GM12878 (cell line): ENCODE results near the gene HDHD3. TPM values are rescaled to one million over a fixed set of nuclear protein-coding genes. Genes with fewer than 3 reads are reported as not detected.
A peak's percentile ranks its signal among the peaks of the same experiment; 100 is the strongest.

ENCODE experiments used
- ATF2 ChIP-seq: IDR thresholded peaks from 2 replicates; pipeline ENCODE4 v1.6.1; 2012; ENCODE audit warnings: low read length, inconsistent platforms
- ATF7 ChIP-seq: fragments of 450-650 bp; IDR thresholded peaks from 2 replicates; pipeline ENCODE4 v1.6.1; 2016; ENCODE audit warnings: low read depth, mild to moderate bottlenecking
- CEBPZ ChIP-seq: fragments of 150-350 bp; IDR thresholded peaks from 2 replicates; pipeline ENCODE4 v1.6.1; 2016; ENCODE audit warnings: low read depth, low read length
- E4F1 ChIP-seq: fragments of 450-650 bp; IDR thresholded peaks from 2 replicates; pipeline ENCODE4 v1.6.1; 2018; ENCODE audit warnings: borderline replicate concordance, mild to moderate bottlenecking; ENCODE audit not compliant: partially characterized antibody
- ESRRA ChIP-seq: IDR thresholded peaks from 2 replicates; pipeline ENCODE4 v1.6.1; 2012; ENCODE audit warnings: mild to moderate bottlenecking, low read length, improper control_type of control experiment
- FOS ChIP-seq: IDR thresholded peaks from 3 replicates; pipeline ENCODE4 v1.6.1; 2011; ENCODE audit warnings: borderline replicate concordance; ENCODE audit not compliant: insufficient read length; ENCODE audit errors: extremely low read depth
- GABPA ChIP-seq: IDR thresholded peaks from 2 replicates; pipeline ENCODE4 v1.6.1; 2014; ENCODE audit warnings: antibody characterized with exemption, low read depth, mild to moderate bottlenecking, inconsistent platforms
- PAX5 ChIP-seq: IDR thresholded peaks from 2 replicates; pipeline ENCODE4 v1.6.1; 2011; ENCODE audit warnings: low read depth, low read length, borderline replicate concordance
- PAX8 ChIP-seq: fragments of 450-650 bp; IDR thresholded peaks from 2 replicates; pipeline ENCODE4 v1.6.1; 2017; ENCODE audit warnings: mild to moderate bottlenecking, moderate library complexity
- SIN3A ChIP-seq: IDR thresholded peaks from 2 replicates; pipeline ENCODE4 v1.6.1; 2012; ENCODE audit warnings: low read depth, low read length, improper control_type of control experiment
- SP1 ChIP-seq: IDR thresholded peaks from one replicate; pipeline ENCODE4 v1.6.1; 2011; ENCODE audit warnings: low read depth, low read length
- SUZ12 ChIP-seq: fragments of 200-600 bp; sonication (generic); IDR thresholded peaks from one replicate; pipeline ENCODE4 v1.6.1; 2018; ENCODE audit warnings: antibody characterized with exemption, mild to moderate bottlenecking; ENCODE audit not compliant: unreplicated experiment
- ZBTB33 ChIP-seq: fragments of 450-650 bp; IDR thresholded peaks from 2 replicates; pipeline ENCODE4 v1.6.1; 2017; ENCODE audit warnings: mild to moderate bottlenecking
- ZBTB40 ChIP-seq: fragments of 450-650 bp; IDR thresholded peaks from 2 replicates; pipeline ENCODE4 v1.6.1; 2016; ENCODE audit warnings: mild to moderate bottlenecking, moderate library complexity, borderline replicate concordance
- ZNF217 ChIP-seq: fragments of 450-650 bp; IDR thresholded peaks from 2 replicates; pipeline ENCODE4 v1.6.1; 2017; ENCODE audit warnings: antibody characterized with exemption, mild to moderate bottlenecking
- ZNF24 ChIP-seq: fragments of 450-650 bp; IDR thresholded peaks from 2 replicates; pipeline ENCODE4 v1.6.1; 2017; ENCODE audit warnings: antibody characterized with exemption, mild to moderate bottlenecking
- ZNF274 ChIP-seq: IDR thresholded peaks from one replicate; pipeline ENCODE4 v1.8.0; 2011; ENCODE audit not compliant: insufficient read length, insufficient read depth
- polyA plus RNA-seq, 11 experiments: library from polyadenylated mRNA; depleted of rRNA in 4 of 11; unstranded in 6 of 11; stranded (reverse) in 5 of 11; fragments of >200 nt; fragmentation: Nextera tagmentation in 4 of 11; fragmentation: Illumina TruSeq in 1 of 11; extraction: Ambion mirVana in 4 of 11; extraction: Trizol in 1 of 11; gene quantifications; 1 replicate in 1 of 11; 2 replicates in 10 of 11; pipeline versions ENCODE4 v1.2.1 to v1.2.3, GENCODE V29; 2011 to 2016; ENCODE audit warnings: inconsistent platforms in 2 of 11, missing spikeins in 2 of 11, low read depth in 1 of 11
- total RNA-seq, 4 experiments: library from RNA; depleted of rRNA in 3 of 4; stranded (reverse); fragments of >200 nt in 3 of 4; fragmentation: Illumina TruSeq in 1 of 4; extraction: Trizol in 1 of 4; gene quantifications; 2 replicates each; pipeline versions ENCODE4 v1.2.1 to v1.2.3, GENCODE V29; 2013 to 2021

HDHD3 gene
- total and polyA plus RNA-seq, 10 of the 15 experiments (the other 5 are each of a cell fraction or from before 2014, with no cell fraction given): 1.3 to 29.4 (median 17.9) TPM

GRCh38 chr9:113380869-113381378, 4.1 kb upstream of the HDHD3 start (continued):
- TF ChIP-seq CEBPZ (no peak), E4F1 (no peak), ZBTB40 (0 out of 2 replicates have a peak, but pooled peaks have one; percentile 18), PAX5 (peak; percentile 71; the same call in 1 of the 2 replicates), ZBTB33 (no peak), SP1 (peak; percentile 77), ZNF24 (no peak), PAX8 (no peak), ZNF217 (no peak), ESRRA (no peak), ATF2 (no peak), FOS (no peak), ZNF274 (no peak), SUZ12 (no peak), GABPA (no peak), SIN3A (no peak), ATF7 (peak; percentile 83)
